HG02840 (cell line): ENCODE results near the gene GNAL.
"Not testable (repeated sequence)": the region's sequence is repeated elsewhere in the genome, so short reads cannot be mapped to it uniquely, and the experiment has no call there.

Experiments
- ATAC-seq: cut with Tn5 transposase; IDR thresholded peaks from one replicate; pipeline ENCODE4 v1.9.1; 2021; ENCODE audit warnings: mild to moderate bottlenecking, moderate library complexity, moderate number of reproducible peaks; ENCODE audit not compliant: unreplicated experiment, low FRiP score

Gene GNAL

GRCh38 chr18:11668441-11669169 is 20.5 kb upstream of the GNAL start:
- no peak for ATAC-seq

GRCh38 chr18:11669271-11669947 is 19.7 kb upstream of the GNAL start:
- ATAC-seq: no peak

DNA sequence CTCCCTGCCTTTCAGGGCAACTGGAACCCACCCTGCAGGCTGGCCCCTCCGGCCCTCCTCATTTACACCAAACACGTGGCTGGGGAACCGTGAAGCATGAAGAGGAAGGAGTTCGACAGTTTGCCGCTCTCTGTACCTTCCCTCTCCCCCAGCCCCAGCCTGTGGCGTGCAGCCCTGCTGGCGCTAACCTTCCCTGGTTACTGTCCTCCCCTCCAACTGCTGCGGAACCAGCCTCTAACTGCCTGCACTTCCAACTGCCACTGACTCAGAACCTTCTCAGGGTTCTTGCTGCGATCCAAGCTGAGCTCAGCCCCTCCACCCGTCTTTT is 19.2 kb upstream of the GNAL start:
- no peak for ATAC-seq

DNA sequence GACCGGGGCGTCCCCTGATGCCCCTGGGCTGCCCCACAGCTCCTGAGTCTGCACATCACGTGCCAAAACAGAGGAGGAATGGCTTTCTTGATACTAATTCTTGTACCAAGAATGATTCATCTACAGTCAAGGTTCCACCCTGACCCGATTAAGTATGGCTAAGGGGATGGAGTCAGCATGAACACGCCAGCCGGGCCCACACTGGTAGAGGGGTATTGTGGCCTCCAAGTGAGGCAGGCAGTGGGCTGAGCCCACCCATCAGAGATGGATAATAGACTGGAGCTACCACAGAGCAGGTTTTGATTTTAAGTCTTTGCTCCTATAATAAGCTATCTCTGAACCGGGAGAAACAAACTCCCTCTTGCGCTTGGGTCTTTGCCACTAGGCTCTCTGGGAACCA is 17.9 kb upstream of the GNAL start:
- ATAC-seq: no peak

DNA sequence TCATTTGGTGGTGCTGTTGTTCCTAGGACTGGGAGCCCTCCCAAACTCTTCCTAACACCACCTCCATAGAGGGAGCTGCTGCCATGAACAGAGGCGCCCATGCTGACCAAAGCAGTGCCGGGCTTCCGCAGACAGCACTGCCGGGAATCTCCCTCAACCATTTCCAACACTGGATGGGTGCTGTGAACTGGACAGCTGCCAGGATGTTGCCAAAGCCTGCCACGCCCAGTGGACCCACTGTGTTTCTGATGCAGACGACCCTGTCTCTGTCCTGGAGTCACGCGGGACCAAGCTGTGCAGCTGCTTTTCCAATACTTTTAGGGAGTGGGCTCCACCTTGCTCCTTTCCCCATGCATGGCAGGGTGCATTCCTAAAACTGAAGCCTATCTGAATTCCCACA is 16.9 kb upstream of the GNAL start:
- no peak for ATAC-seq

DNA sequence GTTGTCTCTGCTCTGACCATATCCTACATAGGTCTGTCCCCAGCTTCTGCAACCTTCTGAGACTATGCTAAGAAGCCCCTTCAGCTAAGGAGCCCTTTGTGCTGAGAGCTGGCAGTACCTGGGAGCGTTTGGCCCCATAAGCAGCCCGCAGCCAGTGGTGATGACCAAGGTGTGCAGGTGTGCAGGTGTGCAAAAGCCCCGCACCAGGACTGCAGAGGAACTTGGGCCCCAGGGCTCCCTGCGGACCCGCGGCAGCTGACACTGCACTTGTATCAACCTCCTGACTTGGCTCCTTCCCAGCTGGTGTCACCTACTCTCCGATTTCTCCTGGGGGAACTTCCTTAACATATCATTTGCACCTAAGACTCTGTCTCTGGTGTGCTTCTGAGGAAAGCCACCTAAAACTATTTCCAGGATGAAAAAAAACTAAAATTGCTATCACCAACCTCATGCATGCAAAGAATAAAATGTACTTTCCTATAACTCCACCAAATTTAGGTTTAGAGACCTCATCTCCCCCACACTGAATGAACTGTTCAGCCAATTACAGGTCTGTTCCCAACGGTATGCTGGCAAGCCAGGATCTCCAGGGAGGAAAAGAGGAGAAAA is 16.1 kb upstream of the GNAL start:
- ATAC-seq: no peak

DNA sequence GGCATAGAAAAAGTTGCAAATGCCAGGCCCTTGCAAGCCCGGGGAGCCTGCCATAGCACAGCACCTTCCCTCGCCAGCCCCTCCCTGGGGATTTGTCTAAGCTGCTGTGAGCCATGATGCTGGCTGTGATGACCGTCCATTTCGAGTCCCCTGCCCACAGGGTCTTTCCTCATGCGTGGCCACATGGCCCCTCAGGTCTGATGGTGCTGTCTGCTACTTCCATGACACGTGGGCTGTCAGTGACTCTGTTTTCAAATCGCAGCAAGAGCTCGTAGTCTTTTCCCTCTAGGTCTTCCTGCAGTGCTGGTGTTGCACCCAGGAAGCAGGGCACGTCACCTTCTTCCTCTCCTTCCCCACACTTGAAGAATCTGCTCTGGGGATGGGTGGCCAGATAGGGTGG is 15.5 kb upstream of the GNAL start:
- no peak for ATAC-seq

GRCh38 chr18:11674119-11674518 is 14.9 kb upstream of the GNAL start:
- no peak for ATAC-seq

GRCh38 chr18:11676386-11676785 is 12.7 kb upstream of the GNAL start:
- no peak for ATAC-seq

DNA sequence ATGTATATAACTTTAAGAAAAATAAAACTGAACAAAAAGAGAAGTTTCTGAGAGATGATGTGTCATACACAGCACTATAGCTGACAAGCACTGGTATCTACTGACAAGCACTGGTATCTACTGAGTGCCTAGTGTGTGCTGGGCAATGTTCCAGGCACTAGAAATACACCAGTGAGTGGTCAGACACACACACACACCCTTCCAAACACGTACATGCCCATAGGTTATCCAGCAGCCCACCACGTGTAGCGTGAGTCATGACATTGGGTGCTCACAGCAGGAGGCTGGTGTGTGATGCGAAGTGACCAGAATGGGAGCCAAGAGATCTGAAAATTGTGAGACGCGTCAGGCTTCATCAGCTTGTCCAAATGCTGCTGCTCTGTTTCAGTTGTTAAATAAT is 12.2 kb upstream of the GNAL start:
- no peak for ATAC-seq

DNA sequence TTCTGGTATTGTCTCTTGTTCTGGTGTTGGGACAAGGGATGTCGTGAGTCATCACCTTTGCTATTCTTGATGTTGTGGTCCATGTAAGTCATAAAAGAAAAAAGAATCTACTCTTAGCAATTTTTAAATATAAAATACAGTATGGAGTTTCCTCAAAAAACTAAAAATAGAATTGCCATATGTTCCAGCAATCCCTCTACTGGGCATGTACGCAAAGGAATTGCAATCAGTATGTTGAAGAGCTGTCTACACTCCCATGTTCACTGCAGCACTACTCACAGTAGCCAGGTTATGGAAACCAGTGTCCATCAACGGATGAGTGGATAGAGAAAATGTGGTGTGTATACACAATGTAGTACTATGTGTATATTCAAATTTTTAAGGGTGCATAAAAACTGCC is 10.9 kb upstream of the GNAL start:
- ATAC-seq: no peak

DNA sequence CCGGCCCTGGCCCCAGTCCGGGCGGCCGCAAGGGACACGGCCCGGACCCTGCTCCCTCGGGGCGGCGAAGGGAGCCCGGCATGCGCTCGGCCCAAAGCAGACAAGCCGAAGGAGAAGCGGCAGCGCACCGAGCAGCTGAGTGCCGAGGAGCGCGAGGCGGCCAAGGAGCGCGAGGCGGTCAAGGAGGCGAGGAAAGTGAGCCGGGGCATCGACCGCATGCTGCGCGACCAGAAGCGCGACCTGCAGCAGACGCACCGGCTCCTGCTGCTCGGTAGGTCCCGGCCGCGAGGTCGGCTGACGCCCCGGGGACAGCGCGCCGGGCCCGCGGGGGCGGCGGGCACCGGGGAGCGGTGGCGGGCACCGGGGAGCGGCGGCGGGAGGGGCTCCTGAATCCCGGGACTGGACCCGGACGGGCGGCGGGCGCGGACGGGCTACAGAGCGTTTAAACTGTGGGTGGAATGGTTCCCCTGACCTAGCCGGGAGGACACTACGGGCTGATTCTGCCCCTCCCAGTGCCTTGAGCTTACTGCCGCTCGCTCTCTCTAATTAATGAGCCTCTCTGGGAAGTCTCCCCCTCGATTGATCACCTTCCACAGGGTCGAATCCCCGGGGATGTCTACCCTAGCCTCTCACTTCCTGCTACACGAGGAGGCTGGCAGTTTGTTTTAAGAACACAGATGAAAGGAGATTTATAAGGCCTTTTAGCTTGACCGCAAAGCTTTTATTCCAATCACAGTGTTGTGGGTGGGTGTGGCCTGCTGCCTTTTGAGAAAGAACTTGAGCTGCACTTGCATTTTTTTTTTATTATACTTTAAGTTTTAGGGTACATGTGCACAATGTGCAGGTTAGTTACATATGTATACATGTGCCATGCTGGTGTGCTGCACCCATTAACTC is 853 bp downstream of the GNAL start:
- ATAC-seq: no peak

- ATAC-seq: not testable (repeated sequence)
These were observed 1.6 kb downstream of the GNAL start for GRCh38 chr18:11690660-11691059.

GRCh38 chr18:11695736-11696135 is 6.7 kb downstream of the GNAL start:
- no peak for ATAC-seq

DNA sequence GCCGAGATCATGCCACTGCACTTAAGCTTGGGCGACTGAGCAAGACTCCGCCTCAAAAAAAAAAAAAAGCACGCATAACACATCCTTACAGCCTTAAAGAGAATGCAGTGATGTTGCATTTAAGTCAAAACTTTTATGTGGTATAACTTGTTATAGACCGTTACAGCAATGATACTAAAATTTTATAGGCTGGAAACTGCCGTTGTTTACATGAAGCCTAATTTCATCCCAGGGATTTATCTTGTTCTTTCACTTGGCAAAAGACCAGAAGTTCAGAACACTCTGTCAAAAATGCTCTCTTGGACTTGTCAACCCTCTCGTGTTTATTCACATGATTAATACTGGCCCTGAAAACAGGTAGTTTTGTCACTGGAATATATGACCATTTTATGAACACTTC is 7.4 kb downstream of the GNAL start:
- ATAC-seq: no peak

- no peak for ATAC-seq
These were observed 11.8 kb downstream of the GNAL start for GRCh38 chr18:11700876-11701275.

DNA sequence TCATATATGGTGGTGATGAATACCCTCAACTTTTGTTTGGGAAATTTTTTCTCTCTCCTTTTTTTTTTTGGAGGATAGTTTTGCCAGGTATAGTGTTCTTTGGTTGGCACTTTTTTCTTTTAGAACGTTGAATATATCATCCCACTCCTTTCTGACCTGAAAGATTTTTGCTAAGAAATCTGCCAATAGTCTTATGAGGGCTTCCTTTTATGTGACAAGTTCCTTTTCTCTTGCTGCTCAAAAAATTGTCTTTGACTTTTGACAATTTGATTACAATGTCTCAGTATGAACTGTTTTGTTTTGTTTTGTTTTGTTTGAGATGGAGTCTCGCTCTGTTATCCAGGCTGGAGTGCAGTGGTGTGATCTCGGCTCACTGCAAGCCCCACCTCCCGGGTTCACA is 21.5 kb downstream of the GNAL start:
- ATAC-seq: no peak

- no peak for ATAC-seq
These were observed 24.7 kb downstream of the GNAL start for GRCh38 chr18:11713756-11714155.

DNA sequence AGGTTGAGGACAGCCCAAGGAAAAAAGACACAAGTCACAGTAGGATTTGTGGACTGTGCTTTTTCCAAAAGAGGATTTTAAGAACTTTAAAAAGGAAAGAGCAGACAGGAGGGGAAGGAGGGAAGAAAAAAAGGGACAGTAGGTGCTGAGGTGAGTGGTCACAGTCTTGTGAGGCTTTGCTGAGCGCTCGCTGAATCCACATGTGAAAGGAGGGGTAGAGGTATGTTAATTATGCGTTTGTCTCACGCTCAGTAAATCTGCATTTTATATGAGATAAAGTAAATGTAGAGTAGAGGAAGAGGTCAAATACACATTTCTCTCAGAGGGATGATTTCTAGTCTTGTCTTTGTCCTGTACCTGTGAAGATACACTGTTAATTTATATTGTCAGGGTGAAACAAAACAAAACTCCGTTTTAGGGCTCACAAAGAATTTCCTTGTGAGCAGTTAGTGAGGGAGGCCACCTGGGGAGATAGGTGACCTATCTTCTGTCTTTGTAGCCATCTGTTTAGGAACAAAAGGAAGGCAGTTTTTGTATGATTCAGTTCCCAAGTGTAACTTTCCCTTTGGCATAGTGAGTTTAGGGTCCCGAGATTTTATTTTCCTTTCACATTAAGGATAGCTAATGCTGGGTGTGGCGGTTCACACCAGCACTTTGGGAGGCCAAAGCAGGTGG is 25.3 kb downstream of the GNAL start:
- ATAC-seq: no peak

GRCh38 chr18:11716767-11717315 is 27.8 kb downstream of the GNAL start:
- ATAC-seq: not testable (repeated sequence)
